Measurements from ENCODE around the gene CACTIN. TPM values are rescaled to one million over a fixed set of nuclear protein-coding genes. Genes with fewer than 3 reads are reported as not detected.
"Not testable (repeated sequence)": the region's sequence is repeated elsewhere in the genome, so short reads cannot be mapped to it uniquely, and the experiment has no call there.

CACTIN gene
- polyA plus RNA-seq, 1 donor = 23.2 TPM

GRCh38 chr19:3572132-3572854 lies 54.3 kb downstream of the CACTIN start:
- DNase-seq = peak; percentile 99

DNA sequence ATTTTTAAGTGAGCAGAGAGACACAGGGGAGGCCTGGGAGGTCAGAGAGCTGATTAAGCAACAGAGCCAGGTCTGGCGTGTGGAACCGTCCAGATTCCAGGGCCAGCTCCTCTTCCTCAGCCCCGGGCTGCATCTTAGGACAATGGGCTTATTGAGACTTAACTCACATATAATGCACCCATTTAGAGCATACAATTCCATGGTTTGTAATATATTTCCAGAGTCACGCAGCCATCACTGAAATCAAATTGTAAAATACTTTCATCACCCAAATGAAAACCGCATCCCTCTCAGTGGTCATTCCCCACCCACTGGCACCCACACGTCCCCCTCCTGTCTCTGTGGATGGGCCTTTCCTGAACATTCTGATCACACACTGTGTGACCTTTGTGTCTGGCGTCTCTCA lies 56.0 kb downstream of the CACTIN start:
- no peak for DNase-seq

GRCh38 chr19:3570042-3570441 lies 56.5 kb downstream of the CACTIN start:
- not testable (repeated sequence) for DNase-seq

DNA sequence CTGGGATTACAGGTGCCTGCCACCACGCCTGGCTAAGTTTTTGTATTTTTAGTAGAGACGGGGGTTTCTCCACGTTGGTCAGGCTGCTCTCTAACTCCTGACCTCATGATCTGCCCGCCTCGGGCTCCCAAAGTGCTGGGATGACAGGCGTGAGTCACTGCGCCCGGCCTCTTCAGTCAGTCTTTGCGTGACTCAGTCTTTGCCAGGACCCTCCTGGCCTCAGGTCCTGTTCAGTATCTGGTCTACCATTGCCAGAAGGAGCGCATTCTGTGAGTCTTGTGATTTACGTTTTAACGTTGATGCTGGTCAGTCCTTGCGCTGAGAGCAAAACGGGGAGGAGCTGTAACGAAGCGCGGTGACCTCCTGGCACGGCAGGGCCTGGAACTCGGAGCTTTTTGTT lies 61.5 kb downstream of the CACTIN start:
- DNase-seq = no peak

DNA sequence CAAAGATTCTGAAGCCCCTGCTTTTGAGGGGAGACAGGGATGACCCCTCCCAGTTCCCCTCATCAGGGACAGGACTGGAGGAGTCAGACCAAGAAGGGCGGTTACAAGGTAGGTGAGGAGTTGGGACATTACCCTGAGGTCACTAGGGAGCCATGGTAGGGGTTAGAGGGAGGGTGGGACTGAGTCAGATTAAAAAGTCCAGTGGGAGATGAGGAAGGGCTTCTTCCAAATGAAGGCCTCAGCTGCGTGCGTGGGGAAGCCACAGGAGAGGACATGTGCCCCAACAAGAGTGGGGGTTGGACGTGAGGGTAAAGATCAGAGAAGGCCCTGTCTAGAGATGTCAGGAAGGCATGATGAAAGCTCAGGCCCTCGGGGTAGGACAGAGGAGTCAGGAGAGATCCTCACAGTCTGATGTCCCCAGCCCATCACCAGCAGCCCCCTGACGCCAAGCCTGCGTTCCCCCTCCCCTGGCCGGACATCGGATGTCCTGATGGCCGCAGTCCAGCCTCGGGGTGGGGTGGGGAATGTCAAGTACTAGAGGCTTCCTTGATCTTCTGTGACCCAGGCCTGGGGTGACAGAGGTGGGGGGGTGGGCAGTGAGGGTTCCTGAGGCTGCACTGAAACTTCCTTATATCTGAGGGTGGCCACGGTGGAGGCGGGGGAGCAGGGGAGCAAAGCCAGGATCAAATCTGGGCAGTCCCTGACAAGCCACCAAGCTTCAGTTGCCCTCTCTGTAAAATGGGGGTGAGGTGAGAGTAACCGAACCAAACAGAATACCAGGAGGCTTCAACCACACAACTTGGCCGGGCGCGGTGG lies 62.7 kb downstream of the CACTIN start:
- DNase-seq = no peak

Other genes starting within 250 kb of the CACTIN start
- 446 TPM for gene SMIM24, start 146.3 kb downstream of the CACTIN start, polyA plus RNA-seq (ENCODE audit: insufficient read length)
- not detected for gene SMIM44, start 143.3 kb downstream of the CACTIN start, polyA plus RNA-seq (ENCODE audit: insufficient read length)
- 5.2 TPM for gene DOHH, start 126.1 kb downstream of the CACTIN start, polyA plus RNA-seq (ENCODE audit: insufficient read length)
- 46.7 TPM for gene FZR1, start 120.5 kb downstream of the CACTIN start, polyA plus RNA-seq (ENCODE audit: insufficient read length)
- gene TEKTIP1, start 87.6 kb downstream of the CACTIN start, polyA plus RNA-seq (ENCODE audit: insufficient read length) = 5.1 TPM
- 55.8 TPM for gene MFSD12, start 69.2 kb downstream of the CACTIN start, polyA plus RNA-seq (ENCODE audit: insufficient read length)
- gene HMG20B, start 53.8 kb downstream of the CACTIN start, polyA plus RNA-seq (ENCODE audit: insufficient read length) = 76.6 TPM
- 1.9 TPM for gene GIPC3, start 41.3 kb downstream of the CACTIN start, polyA plus RNA-seq (ENCODE audit: insufficient read length)
- gene TBXA2R, start 19.9 kb downstream of the CACTIN start, polyA plus RNA-seq (ENCODE audit: insufficient read length) = 2.2 TPM
- 21.1 TPM for gene PIP5K1C, start 73.7 kb upstream of the CACTIN start, polyA plus RNA-seq (ENCODE audit: insufficient read length)
- 7.5 TPM for gene TJP3, start 81.6 kb upstream of the CACTIN start, polyA plus RNA-seq (ENCODE audit: insufficient read length)
- gene APBA3, start 134.9 kb upstream of the CACTIN start, polyA plus RNA-seq (ENCODE audit: insufficient read length) = 16.9 TPM
- 22.6 TPM for gene MRPL54, start 135.9 kb upstream of the CACTIN start, polyA plus RNA-seq (ENCODE audit: insufficient read length)
- gene RAX2, start 145.4 kb upstream of the CACTIN start, polyA plus RNA-seq (ENCODE audit: insufficient read length) = not detected
- gene MATK, start 159.6 kb upstream of the CACTIN start, polyA plus RNA-seq (ENCODE audit: insufficient read length) = 0.96 TPM
- gene ZFR2, start 242.2 kb upstream of the CACTIN start, polyA plus RNA-seq (ENCODE audit: insufficient read length) = 2.4 TPM